ENCODE data around the gene CHAF1A. TPM values are rescaled to one million over a fixed set of nuclear protein-coding genes. Genes with fewer than 3 reads are reported as not detected.
A peak's percentile ranks its signal among the peaks of the same experiment; 100 is the strongest.

CHAF1A gene
- total RNA-seq, 4 donors from 2014 or later: 8.5 to 28.9 (median 11.1) TPM

DNA sequence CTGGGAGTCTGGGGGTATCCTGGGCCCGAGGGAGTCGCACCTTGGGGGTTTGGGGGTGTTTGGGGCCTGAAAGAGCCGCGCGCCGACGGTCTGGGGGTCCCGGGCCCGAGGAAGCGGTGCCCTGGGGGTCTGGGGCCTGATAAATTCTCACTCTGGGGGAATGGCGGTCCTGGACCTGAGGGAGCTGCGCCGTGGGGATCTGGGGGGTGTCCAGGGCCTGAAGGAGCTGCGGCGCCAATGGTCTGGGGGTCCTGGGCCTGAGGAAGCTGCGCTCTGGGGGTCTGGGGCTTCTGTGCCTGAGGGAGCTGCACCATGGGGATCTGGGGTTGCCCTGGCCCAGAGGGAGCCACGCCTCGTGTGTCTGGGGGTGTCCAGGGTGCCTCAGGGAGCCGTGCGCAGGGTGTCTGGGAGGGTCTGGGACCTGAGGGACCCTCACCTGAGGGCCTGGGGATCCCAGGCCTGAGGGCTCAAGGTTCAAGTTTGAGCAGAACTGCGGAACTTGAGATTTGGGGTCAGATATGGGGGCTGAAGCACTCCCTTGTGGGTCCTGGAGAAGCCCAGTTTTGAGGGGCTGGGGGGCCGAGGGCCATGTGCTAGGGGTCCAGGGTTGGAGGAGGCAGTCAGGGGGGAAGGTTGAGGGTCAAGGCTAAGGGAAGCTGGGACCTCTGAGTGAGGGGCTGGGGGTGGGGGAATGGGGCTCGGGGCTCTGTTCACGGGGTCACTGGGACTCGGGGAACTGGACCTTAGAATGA is 70.7 kb downstream of the CHAF1A start:
- Histone ChIP-seq H3K27ac (peak overlapping the region in 3 of 4 donors; percentile 69 to 93 (median 93)), H3K9me3 (no peaks in the 10 kb centered on the region), H3K27me3 (no peaks in the 10 kb centered on the region), H3K36me3 (peaks cover 0 to 3% (median 0%) of the 10 kb centered on the region in 4 donors), H3K4me1 (peaks cover 7 to 33% (median 22%) of the 10 kb centered on the region in 4 donors), H3K4me3 (peak overlapping the region; percentile 93 to 99 (median 97))
- TF ChIP-seq POLR2AphosphoS5 (IDR thresholded peaks at IDR 0.05) (no peak), EP300 (IDR thresholded peaks at IDR 0.05; ENCODE audit: low read depth) (no peak), POLR2A (IDR thresholded peaks at IDR 0.05) (no peak)
- TF ChIP-seq, protein P1, sequence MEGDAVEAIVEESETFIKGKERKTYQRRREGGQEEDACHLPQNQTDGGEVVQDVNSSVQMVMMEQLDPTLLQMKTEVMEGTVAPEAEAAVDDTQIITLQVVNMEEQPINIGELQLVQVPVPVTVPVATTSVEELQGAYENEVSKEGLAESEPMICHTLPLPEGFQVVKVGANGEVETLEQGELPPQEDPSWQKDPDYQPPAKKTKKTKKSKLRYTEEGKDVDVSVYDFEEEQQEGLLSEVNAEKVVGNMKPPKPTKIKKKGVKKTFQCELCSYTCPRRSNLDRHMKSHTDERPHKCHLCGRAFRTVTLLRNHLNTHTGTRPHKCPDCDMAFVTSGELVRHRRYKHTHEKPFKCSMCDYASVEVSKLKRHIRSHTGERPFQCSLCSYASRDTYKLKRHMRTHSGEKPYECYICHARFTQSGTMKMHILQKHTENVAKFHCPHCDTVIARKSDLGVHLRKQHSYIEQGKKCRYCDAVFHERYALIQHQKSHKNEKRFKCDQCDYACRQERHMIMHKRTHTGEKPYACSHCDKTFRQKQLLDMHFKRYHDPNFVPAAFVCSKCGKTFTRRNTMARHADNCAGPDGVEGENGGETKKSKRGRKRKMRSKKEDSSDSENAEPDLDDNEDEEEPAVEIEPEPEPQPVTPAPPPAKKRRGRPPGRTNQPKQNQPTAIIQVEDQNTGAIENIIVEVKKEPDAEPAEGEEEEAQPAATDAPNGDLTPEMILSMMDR (IDR thresholded peaks at IDR 0.05): no peak
- DNase-seq: no peak
- in situ Hi-C loops (cut with MboI; ENCODE audit: low pct_ligation_motif_present in 1 of 4, low pct_unique_long_range_greater_than_20kb in 1 of 4, low sequenced_read_pairs in 3 of 4): no loop called here
- intact Hi-C loops (cut with DNase I; ENCODE audit: low total_unique reads): no loop called here
- WGBS, 2 donors (ENCODE audit: low coverage in 1 of 2): 35 to 53% methylated on average over 3 to 11 of the region's 25 CpGs

DNA sequence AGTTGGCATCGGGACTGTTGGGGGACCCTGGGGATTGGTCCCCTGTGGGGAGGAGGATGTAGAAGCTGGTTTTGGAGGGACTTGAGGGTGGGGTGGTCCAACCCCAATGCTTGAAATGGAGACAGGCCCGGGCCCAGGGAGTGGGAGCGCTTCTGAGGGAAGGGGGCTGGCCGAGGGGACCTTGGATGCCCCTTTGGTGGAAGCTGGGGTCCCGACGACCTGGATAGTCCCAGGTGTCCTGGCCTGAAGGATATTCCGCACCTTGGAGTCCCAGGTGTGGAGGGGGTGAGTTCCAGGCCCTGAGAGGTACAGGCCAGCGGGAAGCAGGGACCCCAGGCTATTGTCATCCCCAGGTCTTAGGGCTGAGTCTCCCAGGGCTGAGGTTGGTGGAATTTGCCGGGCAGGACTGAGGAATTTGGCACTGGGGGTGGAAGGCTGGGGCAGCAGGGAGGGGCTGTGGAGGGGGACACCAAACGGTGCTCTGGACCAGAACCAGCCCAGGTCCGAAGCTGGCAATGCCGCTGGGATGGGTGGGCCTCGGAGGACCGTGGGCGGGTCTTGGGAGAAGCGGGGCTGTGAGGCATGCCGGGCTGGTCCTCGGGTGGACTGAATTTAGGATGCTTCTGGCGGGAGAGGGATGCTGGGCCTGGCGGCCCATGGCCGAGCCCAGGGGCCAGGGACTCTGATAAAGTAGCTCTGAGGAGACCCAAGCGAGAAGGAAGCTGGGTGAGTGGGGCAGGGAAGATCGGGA is 71.5 kb downstream of the CHAF1A start:
- TF ChIP-seq, protein P1 (IDR thresholded peaks at IDR 0.05): no peak
- TF ChIP-seq POLR2AphosphoS5 (IDR thresholded peaks at IDR 0.05): no peak
- TF ChIP-seq POLR2A (IDR thresholded peaks at IDR 0.05): no peak
- TF ChIP-seq EP300 (IDR thresholded peaks at IDR 0.05; ENCODE audit: low read depth): no peak
- no peaks in the 10 kb centered on the region for H3K9me3 ChIP-seq
- DNase-seq: no peak
- intact Hi-C loops (cut with DNase I; ENCODE audit: low total_unique reads) (no loop called here), in situ Hi-C loops (cut with MboI; ENCODE audit: low pct_ligation_motif_present in 1 of 4, low pct_unique_long_range_greater_than_20kb in 1 of 4, low sequenced_read_pairs in 3 of 4) (no loop called here)
- no peaks in the 10 kb centered on the region for H3K27me3 ChIP-seq
- peak overlapping the region in 2 of 4 donors; percentile 12 to 16 for H3K27ac ChIP-seq
- H3K4me3 ChIP-seq: peak overlapping the region in 1 of 4 donors; percentile 99
- WGBS, 2 donors (ENCODE audit: low coverage in 1 of 2): 55 to 66% methylated on average over 5 to 22 of the region's 23 CpGs
- peaks cover 7 to 33% (median 22%) of the 10 kb centered on the region in 4 donors for H3K4me1 ChIP-seq
- peaks cover 0 to 3% (median 0%) of the 10 kb centered on the region in 4 donors for H3K36me3 ChIP-seq

DNA sequence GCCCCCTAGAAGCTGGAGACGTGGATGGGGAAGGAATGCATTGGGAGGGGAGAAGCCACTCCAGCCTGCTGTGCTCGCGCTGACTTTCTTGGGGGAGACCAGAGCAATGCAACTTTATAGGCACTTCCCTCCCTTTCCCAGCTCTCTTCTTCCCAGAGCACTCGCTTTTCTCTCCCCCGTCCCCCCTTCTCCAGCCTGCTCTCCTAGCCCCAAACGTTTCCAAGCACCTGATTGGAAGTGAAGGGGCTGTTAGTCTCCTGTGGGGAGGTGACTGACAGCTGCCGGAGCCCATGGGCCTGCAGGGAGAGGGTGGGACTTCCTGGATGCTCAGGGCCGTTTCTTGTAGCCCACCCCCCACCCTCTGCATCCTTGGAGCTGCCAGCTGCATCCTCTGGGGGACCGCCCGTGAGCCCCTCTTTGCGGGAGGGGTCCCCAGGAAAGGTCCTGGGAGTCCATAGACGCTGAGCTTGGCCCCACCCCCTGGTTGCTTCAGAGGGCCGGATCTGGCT is 72.1 kb downstream of the CHAF1A start:
- no peak for DNase-seq
- TF ChIP-seq EP300 (IDR thresholded peaks at IDR 0.05; ENCODE audit: low read depth) (no peak), POLR2A (IDR thresholded peaks at IDR 0.05) (no peak), POLR2AphosphoS5 (IDR thresholded peaks at IDR 0.05) (no peak)
- TF ChIP-seq, protein P1 (IDR thresholded peaks at IDR 0.05): no peak
- Histone ChIP-seq H3K4me3 (peak overlapping the region in 1 of 4 donors; percentile 99), H3K9me3 (no peaks in the 10 kb centered on the region), H3K27ac (peak overlapping the region in 2 of 4 donors; percentile 12 to 16), H3K27me3 (no peaks in the 10 kb centered on the region), H3K4me1 (peaks cover 7 to 33% (median 22%) of the 10 kb centered on the region in 4 donors), H3K36me3 (peaks cover 0 to 3% (median 0%) of the 10 kb centered on the region in 4 donors)
- intact Hi-C loops (cut with DNase I; ENCODE audit: low total_unique reads) (no loop called here), in situ Hi-C loops (cut with MboI; ENCODE audit: low pct_ligation_motif_present in 1 of 4, low pct_unique_long_range_greater_than_20kb in 1 of 4, low sequenced_read_pairs in 3 of 4) (no loop called here)
- 51 to 80% methylated on average over 1 to 12 of the region's 13 CpGs for WGBS, 2 donors (ENCODE audit: low coverage in 1 of 2)
